Activated naive CD8-positive, alpha-beta T cell treated with anti-CD3 and anti-CD28 coated beads, Interleukin-2, amount 50 U/mL, for 24 hours (primary cell): Measurements from ENCODE around the gene FGF9.

Experiments
- ATAC-seq: fragments of 150-1000 bp; cut with Tn5 transposase; one replicate; pipeline ENCODE4 v1.10.0; 2021
- DNase-seq: peaks from one replicate; pipeline ENCODE4 v3.0.0; 2021
- H3K27ac Mint-ChIP-seq: one replicate; pipeline ENCODE4 v1.8.0; 2021; ENCODE audit warnings: mild to moderate bottlenecking, mixed read lengths
- H3K27me3 Mint-ChIP-seq: one replicate; pipeline ENCODE4 v1.8.0; 2021; ENCODE audit warnings: mixed read lengths
- H3K36me3 Mint-ChIP-seq: one replicate; pipeline ENCODE4 v1.8.0; 2021; ENCODE audit warnings: low read depth, mixed read lengths
- H3K4me1 Mint-ChIP-seq: one replicate; pipeline ENCODE4 v1.8.0; 2021; ENCODE audit warnings: mixed read lengths
- H3K4me3 Mint-ChIP-seq: one replicate; pipeline ENCODE4 v1.8.0; 2021; ENCODE audit warnings: mild to moderate bottlenecking, moderate library complexity, mixed read lengths
- H3K9me3 Mint-ChIP-seq: one replicate; pipeline ENCODE4 v1.8.0; 2021; ENCODE audit warnings: mixed read lengths

FGF9 gene

DNA sequence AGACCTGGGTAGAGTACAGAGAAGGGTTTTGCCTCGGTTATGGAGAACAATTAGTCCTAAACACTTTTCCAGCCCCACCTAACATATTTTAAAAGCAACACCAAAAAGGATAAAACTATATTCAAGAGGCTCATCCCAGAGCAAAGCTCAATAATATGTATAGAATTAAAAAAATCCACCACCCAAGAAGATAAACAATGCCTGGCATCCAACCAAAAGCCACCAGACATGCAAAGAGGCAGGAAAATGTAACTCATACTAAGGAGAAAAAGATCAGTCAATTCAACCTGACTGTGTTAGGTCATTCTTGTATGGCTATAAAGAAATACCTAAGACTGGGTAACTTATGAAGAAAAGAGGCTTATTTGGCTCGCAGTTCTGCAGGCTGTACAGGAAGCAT, 39.3 kb downstream of the FGF9 start:
- Mint-ChIP-seq H3K4me1 (no peaks in the 10 kb centered on the region), H3K9me3 (peaks cover 11% of the 10 kb centered on the region), H3K36me3 (peaks cover 4% of the 10 kb centered on the region), H3K27me3 (peaks cover 16% of the 10 kb centered on the region), H3K4me3 (no peak overlapping the region), H3K27ac (no peak overlapping the region)
- ATAC-seq (no peak), DNase-seq (no peak)

GRCh38 chr13:21717817-21718216, 46.9 kb downstream of the FGF9 start:
- DNase-seq (no peak), ATAC-seq (no peak)
- Mint-ChIP-seq H3K4me3 (no peak overlapping the region), H3K4me1 (no peaks in the 10 kb centered on the region), H3K36me3 (no peaks in the 10 kb centered on the region), H3K27me3 (peaks cover 20% of the 10 kb centered on the region), H3K9me3 (no peaks in the 10 kb centered on the region), H3K27ac (no peak overlapping the region)

- Mint-ChIP-seq H3K27ac (no peak overlapping the region), H3K4me3 (no peak overlapping the region), H3K9me3 (no peaks in the 10 kb centered on the region), H3K36me3 (no peaks in the 10 kb centered on the region), H3K27me3 (peaks cover 19% of the 10 kb centered on the region), H3K4me1 (no peaks in the 10 kb centered on the region)
- ATAC-seq: no peak
- DNase-seq: no peak
Observed at GRCh38 chr13:21719463-21719862, 48.6 kb downstream of the FGF9 start.

- ATAC-seq (no peak), DNase-seq (no peak)
- H3K27ac Mint-ChIP-seq: no peak overlapping the region
- no peak overlapping the region for H3K4me3 Mint-ChIP-seq
- H3K27me3 Mint-ChIP-seq: peaks cover 14% of the 10 kb centered on the region
- H3K36me3 Mint-ChIP-seq: peaks cover 2% of the 10 kb centered on the region
- peaks cover 2% of the 10 kb centered on the region for H3K4me1 Mint-ChIP-seq
- peaks cover 6% of the 10 kb centered on the region for H3K9me3 Mint-ChIP-seq
Observed at GRCh38 chr13:21723807-21724505, 53.1 kb downstream of the FGF9 start.

- H3K36me3 Mint-ChIP-seq: peaks cover 2% of the 10 kb centered on the region
- DNase-seq: no peak
- peaks cover 3% of the 10 kb centered on the region for H3K27me3 Mint-ChIP-seq
- peaks cover 2% of the 10 kb centered on the region for H3K4me1 Mint-ChIP-seq
- H3K27ac Mint-ChIP-seq: no peak overlapping the region
- peaks cover 6% of the 10 kb centered on the region for H3K9me3 Mint-ChIP-seq
- no peak for ATAC-seq
- H3K4me3 Mint-ChIP-seq: no peak overlapping the region
Observed at GRCh38 chr13:21730186-21730880, 59.5 kb downstream of the FGF9 start.

DNA sequence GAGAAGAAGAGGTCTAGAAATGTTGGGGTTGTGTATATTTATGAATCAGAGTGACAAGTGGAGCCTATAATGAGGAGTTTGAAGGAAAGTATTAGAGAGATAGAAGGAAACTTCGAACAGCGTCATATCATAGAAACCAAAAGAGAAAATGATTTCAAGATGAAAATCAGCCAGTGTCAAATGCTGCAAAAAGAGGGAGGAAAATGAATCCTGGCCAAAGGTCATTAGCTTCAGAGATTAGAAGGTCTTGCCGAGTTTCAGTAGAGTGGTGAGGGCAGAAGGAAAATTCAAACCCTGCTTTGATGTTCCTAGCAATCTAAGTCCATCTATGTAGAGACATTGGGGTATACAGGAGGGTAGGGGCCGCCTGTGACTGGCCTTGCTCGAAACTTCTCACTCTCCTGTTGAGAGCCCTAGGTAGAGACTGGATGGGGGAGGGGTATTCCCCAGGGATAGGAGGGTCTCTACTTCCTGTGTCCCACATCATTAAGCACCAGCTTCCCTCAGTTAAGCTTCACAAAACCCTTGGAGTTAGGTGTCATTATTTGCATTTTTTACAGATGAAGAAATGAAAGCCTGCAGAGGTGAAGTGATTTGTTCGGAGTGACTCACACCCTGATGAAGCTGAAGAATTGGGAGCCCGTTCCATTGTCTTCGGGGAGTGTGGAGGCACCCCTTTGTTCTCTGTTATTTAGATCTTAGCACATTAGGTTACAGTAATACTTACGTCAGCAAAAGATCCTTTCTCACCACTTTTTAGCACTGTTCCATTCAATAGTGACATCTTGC, 62.8 kb downstream of the FGF9 start:
- peaks cover 7% of the 10 kb centered on the region for H3K27me3 Mint-ChIP-seq
- H3K9me3 Mint-ChIP-seq: no peaks in the 10 kb centered on the region
- no peaks in the 10 kb centered on the region for H3K4me1 Mint-ChIP-seq
- DNase-seq: no peak
- no peak overlapping the region for H3K4me3 Mint-ChIP-seq
- no peaks in the 10 kb centered on the region for H3K36me3 Mint-ChIP-seq
- ATAC-seq: no peak
- H3K27ac Mint-ChIP-seq: no peak overlapping the region

- no peak overlapping the region for H3K27ac Mint-ChIP-seq
- no peaks in the 10 kb centered on the region for H3K9me3 Mint-ChIP-seq
- DNase-seq: no peak
- H3K4me1 Mint-ChIP-seq: no peaks in the 10 kb centered on the region
- H3K4me3 Mint-ChIP-seq: no peak overlapping the region
- peaks cover 10% of the 10 kb centered on the region for H3K27me3 Mint-ChIP-seq
- ATAC-seq: no peak
- no peaks in the 10 kb centered on the region for H3K36me3 Mint-ChIP-seq
Observed at GRCh38 chr13:21734961-21735360, 64.1 kb downstream of the FGF9 start.

DNA sequence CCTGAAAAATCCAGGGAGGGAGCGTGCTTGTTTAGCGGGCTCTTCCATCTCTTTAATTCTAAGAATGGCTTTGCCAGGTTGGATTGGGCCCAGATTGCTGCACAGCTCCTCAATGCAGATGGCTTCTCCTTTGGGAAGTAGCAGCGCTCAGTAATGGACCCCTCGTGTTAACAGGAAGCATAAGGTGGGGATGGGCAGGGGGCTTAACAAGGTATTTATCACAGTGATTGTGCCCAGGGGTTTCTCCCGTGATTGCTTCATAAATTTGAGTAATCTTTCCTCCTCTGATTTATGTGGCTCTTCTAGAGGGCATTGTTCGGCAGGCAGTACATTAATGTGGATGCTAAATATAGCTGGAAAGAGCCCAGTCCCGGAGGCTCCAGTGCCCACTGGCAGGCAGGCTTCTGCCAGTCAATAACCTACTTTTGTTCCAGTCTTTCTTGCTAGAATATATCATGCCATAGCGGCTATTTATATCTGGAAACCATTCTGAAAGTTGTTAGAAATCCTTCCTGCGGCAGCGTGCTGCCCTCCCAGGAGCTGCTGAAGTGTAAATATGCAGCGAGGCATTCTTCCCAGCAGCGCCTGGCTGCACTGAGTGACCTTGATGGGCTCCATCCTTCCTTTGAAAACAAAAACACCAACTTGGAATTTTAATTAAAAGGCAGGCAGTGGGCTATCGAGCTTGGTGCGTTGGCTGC, 65.0 kb downstream of the FGF9 start:
- Mint-ChIP-seq H3K9me3 (no peaks in the 10 kb centered on the region), H3K36me3 (no peaks in the 10 kb centered on the region), H3K4me3 (no peak overlapping the region), H3K27me3 (peaks cover 9% of the 10 kb centered on the region), H3K27ac (no peak overlapping the region), H3K4me1 (no peaks in the 10 kb centered on the region)
- DNase-seq: no peak
- ATAC-seq: no peak

DNA sequence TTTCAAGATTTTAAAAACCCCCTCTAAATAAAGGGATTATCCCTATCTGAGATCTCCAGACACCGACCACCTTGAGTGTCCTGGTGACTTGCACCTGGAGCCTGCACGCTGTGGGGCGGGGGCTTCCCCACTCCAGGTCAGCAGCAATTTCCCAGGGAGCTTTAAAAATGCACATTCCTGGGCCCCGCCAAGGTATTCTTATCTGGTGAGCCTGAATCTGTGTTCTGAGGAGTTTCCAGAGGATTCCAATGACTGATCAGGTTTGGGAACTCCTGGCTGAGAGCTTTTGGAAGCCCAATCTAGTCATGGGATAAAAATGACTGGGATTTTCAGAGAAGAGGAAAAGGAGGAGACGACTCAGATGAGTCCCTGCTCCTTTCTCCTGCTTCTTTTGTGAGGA, 66.1 kb downstream of the FGF9 start:
- H3K4me3 Mint-ChIP-seq: no peak overlapping the region
- ATAC-seq (no peak), DNase-seq (no peak)
- H3K4me1 Mint-ChIP-seq: no peaks in the 10 kb centered on the region
- H3K9me3 Mint-ChIP-seq: no peaks in the 10 kb centered on the region
- H3K36me3 Mint-ChIP-seq: no peaks in the 10 kb centered on the region
- H3K27me3 Mint-ChIP-seq: peaks cover 9% of the 10 kb centered on the region
- no peak overlapping the region for H3K27ac Mint-ChIP-seq

DNA sequence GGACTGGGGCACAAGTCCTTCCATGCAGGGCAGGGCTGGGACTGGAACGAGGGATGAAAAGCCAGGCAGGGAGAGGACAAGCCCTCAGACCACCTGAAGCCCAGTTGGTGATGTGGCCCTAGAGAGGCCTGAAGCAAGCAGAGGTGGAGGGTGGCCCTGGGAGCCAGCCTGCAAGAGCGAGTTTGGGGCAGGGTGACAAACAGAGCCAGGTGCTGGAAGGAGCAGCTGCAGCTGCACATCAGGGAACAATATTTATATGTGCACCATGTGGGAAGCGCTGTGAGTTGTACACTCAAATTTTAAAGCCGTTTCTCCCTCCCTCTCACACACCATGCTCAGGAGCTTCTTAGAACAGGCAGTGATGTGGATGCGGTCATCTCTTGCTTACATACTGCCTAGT, 67.8 kb downstream of the FGF9 start:
- H3K36me3 Mint-ChIP-seq: no peaks in the 10 kb centered on the region
- H3K9me3 Mint-ChIP-seq: no peaks in the 10 kb centered on the region
- no peak for DNase-seq
- no peak for ATAC-seq
- peaks cover 9% of the 10 kb centered on the region for H3K27me3 Mint-ChIP-seq
- no peak overlapping the region for H3K4me3 Mint-ChIP-seq
- H3K4me1 Mint-ChIP-seq: no peaks in the 10 kb centered on the region
- H3K27ac Mint-ChIP-seq: no peak overlapping the region

DNA sequence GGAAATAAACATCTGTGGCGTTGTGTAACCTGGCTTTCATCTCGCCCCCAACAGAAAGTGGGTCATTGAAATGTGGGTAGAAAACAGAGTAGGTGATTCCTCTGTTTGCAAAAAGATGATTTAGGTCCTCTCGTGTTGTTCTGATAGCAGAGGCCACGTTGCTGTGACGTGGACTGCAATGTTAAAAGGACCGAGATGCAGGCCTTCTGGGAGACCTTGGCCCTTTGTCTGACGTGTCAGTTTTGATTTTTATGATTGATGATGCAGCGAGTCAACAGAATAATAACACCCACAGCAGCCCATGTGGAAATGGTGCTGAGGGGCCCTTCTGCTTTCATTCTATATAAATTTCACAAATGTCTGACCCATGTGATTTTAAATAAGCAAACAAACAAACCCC, 68.9 kb downstream of the FGF9 start:
- H3K4me1 Mint-ChIP-seq: no peaks in the 10 kb centered on the region
- no peaks in the 10 kb centered on the region for H3K9me3 Mint-ChIP-seq
- H3K27ac Mint-ChIP-seq: no peak overlapping the region
- H3K4me3 Mint-ChIP-seq: no peak overlapping the region
- no peaks in the 10 kb centered on the region for H3K36me3 Mint-ChIP-seq
- DNase-seq (no peak), ATAC-seq (no peak)
- H3K27me3 Mint-ChIP-seq: peaks cover 9% of the 10 kb centered on the region

DNA sequence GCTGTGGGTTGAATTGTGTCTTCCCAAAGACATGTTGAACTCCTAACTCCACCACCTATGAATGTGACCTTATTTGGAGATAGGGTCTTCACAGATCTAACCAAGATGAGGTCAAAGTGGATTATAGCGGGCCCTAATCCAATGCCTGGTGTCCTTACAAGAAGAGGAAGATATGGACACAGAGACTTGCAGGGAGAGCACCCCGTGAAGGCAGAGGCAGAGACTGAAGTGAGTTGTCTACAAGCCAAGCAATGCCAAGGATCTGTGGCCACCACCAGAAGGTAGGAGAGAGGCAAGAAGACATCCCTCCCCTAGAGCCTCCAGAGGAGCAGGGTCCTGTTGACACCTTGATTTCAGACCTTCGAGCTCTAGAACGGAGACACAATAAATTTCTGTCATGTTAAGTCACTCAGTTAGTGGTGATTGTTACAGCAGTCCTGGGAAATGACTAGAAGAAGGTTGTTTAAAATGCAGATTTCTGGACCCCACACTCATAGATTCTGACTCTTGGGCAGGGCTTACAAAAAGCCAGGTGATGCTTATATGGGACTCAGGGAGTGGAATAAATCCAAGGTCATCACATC, 70.6 kb downstream of the FGF9 start:
- Mint-ChIP-seq H3K4me1 (no peaks in the 10 kb centered on the region), H3K4me3 (no peak overlapping the region), H3K27ac (no peak overlapping the region), H3K27me3 (peaks cover 9% of the 10 kb centered on the region), H3K36me3 (no peaks in the 10 kb centered on the region), H3K9me3 (no peaks in the 10 kb centered on the region)
- DNase-seq (no peak), ATAC-seq (no peak)

GRCh38 chr13:21742096-21742495, 71.2 kb downstream of the FGF9 start:
- H3K27ac Mint-ChIP-seq: no peak overlapping the region
- peaks cover 7% of the 10 kb centered on the region for H3K27me3 Mint-ChIP-seq
- no peaks in the 10 kb centered on the region for H3K9me3 Mint-ChIP-seq
- H3K36me3 Mint-ChIP-seq: no peaks in the 10 kb centered on the region
- H3K4me1 Mint-ChIP-seq: no peaks in the 10 kb centered on the region
- DNase-seq (no peak), ATAC-seq (no peak)
- no peak overlapping the region for H3K4me3 Mint-ChIP-seq

GRCh38 chr13:21744149-21744548, 73.3 kb downstream of the FGF9 start:
- Mint-ChIP-seq H3K4me3 (no peak overlapping the region), H3K9me3 (no peaks in the 10 kb centered on the region), H3K27ac (no peak overlapping the region), H3K27me3 (peaks cover 4% of the 10 kb centered on the region), H3K36me3 (no peaks in the 10 kb centered on the region), H3K4me1 (no peaks in the 10 kb centered on the region)
- DNase-seq: no peak
- ATAC-seq: no peak
